Transverse colon (tissue), 4 donors: ENCODE results near the gene CPEB1. TPM values are rescaled to one million over a fixed set of nuclear protein-coding genes. Genes with fewer than 3 reads are reported as not detected.

ENCODE experiments used
- total RNA-seq, 4 donors: library from RNA; depleted of rRNA; stranded (reverse); fragments of >200 nt; gene quantifications; one replicate each; pipeline ENCODE4 v1.1.0, GENCODE V29; 2016

CPEB1 gene
- total RNA-seq, 4 donors from 2014 or later, result 3.7 to 5.6 (median 3.8) TPM; not detected in 1

Other genes with a start within 250 kb of the CPEB1 start
- gene GOLGA6L9, start 217.5 kb downstream of the CPEB1 start, total RNA-seq, result 10 to 100 TPM in 1 of 4 donors, 1 to 10 TPM in 3; 2.6 to 13.1 (median 6.6) TPM
- 1,000 to 10,000 TPM in 3 of 4 donors, 100 to 1,000 TPM in 1; 649 to 1,349 (median 1,094) TPM for gene RPS17, start 106.9 kb downstream of the CPEB1 start, total RNA-seq
- 10 to 100 TPM in 1 of 4 donors, 1 to 10 TPM in 2, not detected in 1; 1.7 to 36.8 (median 2.2) TPM for gene AP3B2, start 62.5 kb upstream of the CPEB1 start, total RNA-seq
- not detected for gene FSD2, start 158.7 kb upstream of the CPEB1 start, total RNA-seq
- 10 to 100 TPM in 1 of 4 donors, 1 to 10 TPM in 3; 6.4 to 14.2 (median 8.8) TPM for gene WHAMM, start 162.3 kb upstream of the CPEB1 start, total RNA-seq